ENCODE results near the gene RNASE12.
"Not testable (repeated sequence)": the region's sequence is repeated elsewhere in the genome, so short reads cannot be mapped to it uniquely, and the experiment has no call there.

The RNASE12 gene

GRCh38 chr14:20614038-20614840 is 23.1 kb upstream of the RNASE12 start:
- peak in 12 of 58 donors; percentile 6 to 77 (median 47) for DNase-seq

- DNase-seq, result peak in 56 of 58 donors; percentile 37 to 90 (median 74)
These were observed 22.2 kb upstream of the RNASE12 start for GRCh38 chr14:20613094-20614037.

GRCh38 chr14:20612403-20612802 is 21.2 kb upstream of the RNASE12 start:
- no peak for DNase-seq

- DNase-seq, result no peak
These were observed 20.1 kb upstream of the RNASE12 start for GRCh38 chr14:20611277-20611676.

GRCh38 chr14:20610002-20610765 is 19.0 kb upstream of the RNASE12 start:
- DNase-seq, result peak in 56 of 58 donors; percentile 6 to 81 (median 62)

- peak in 53 of 58 donors; percentile 16 to 84 (median 52) for DNase-seq
These were observed 18.2 kb upstream of the RNASE12 start for GRCh38 chr14:20609215-20610001.

GRCh38 chr14:20608383-20609110 is 17.4 kb upstream of the RNASE12 start:
- DNase-seq, result no peak

GRCh38 chr14:20607617-20608016 is 16.4 kb upstream of the RNASE12 start:
- DNase-seq, result no peak

GRCh38 chr14:20606902-20607242 is 15.7 kb upstream of the RNASE12 start:
- no peak for DNase-seq

- peak in 13 of 58 donors; percentile 2 to 17 (median 8) for DNase-seq
These were observed 15.2 kb upstream of the RNASE12 start for GRCh38 chr14:20606190-20606901.

GRCh38 chr14:20603813-20604690 is 12.9 kb upstream of the RNASE12 start:
- no peak for DNase-seq

GRCh38 chr14:20602583-20602982 is 11.4 kb upstream of the RNASE12 start:
- no peak for DNase-seq

- no peak for DNase-seq
These were observed 10.3 kb upstream of the RNASE12 start for GRCh38 chr14:20601522-20601921.

- DNase-seq, result no peak
These were observed 5.9 kb upstream of the RNASE12 start for GRCh38 chr14:20597108-20597507.

GRCh38 chr14:20595726-20596125 is 4.5 kb upstream of the RNASE12 start:
- not testable (repeated sequence) for DNase-seq

GRCh38 chr14:20592574-20592973 is 1.4 kb upstream of the RNASE12 start:
- DNase-seq, result no peak

GRCh38 chr14:20587489-20588154 is 3.6 kb downstream of the RNASE12 start, which contains the start of gene RNASE11:
Gene RNASE11 (minus strand): TSS chr14:20588001.
- DNase-seq, result no peak
